WTC11 (cell line): ENCODE data around the gene ABCB7. TPM values are rescaled to one million over a fixed set of nuclear protein-coding genes. Genes with fewer than 3 reads are reported as not detected.
A peak's percentile ranks its signal among the peaks of the same experiment; 100 is the strongest.

Source experiments
- ATAC-seq: fragments of 200-7000 bp; cut with Tn5 transposase; 2 replicates; pipeline ENCODE4 v1.10.0; 2021; ENCODE audit warnings: mild to moderate bottlenecking, moderate library complexity
- CTCF ChIA-PET: fragments of 300-600 bp; sonication (Branson Sonifier 250); formaldehyde crosslinking; loops from one replicate; lab custom pipeline; 2021; ENCODE audit warnings: antibody characterized with exemption; lab: Charles Lee
- POLR2A ChIA-PET: fragments of 350-600 bp; sonication (Branson Sonifier 250); formaldehyde crosslinking; loops from one replicate; lab custom pipeline; 2021; ENCODE audit warnings: antibody characterized with exemption; lab: Charles Lee
- DNase-seq: peaks from one replicate; pipeline ENCODE4 v3.0.0; 2021; ENCODE audit warnings: low spot score
- H3K27ac Mint-ChIP-seq: 2 replicates; pipeline ENCODE4 v1.8.0; 2021; ENCODE audit warnings: mixed read lengths
- H3K27me3 Mint-ChIP-seq: 2 replicates; pipeline ENCODE4 v1.8.0; 2021; ENCODE audit warnings: low read depth, mild to moderate bottlenecking, moderate library complexity, mixed read lengths
- H3K36me3 Mint-ChIP-seq: 2 replicates; pipeline ENCODE4 v1.8.0; 2021; ENCODE audit warnings: mixed read lengths
- H3K4me1 Mint-ChIP-seq: 2 replicates; pipeline ENCODE4 v1.8.0; 2022; ENCODE audit warnings: mixed read lengths
- H3K4me3 Mint-ChIP-seq: 2 replicates; pipeline ENCODE4 v1.8.0; 2021; ENCODE audit warnings: mild to moderate bottlenecking, moderate library complexity, mixed read lengths
- H3K9me3 Mint-ChIP-seq: 2 replicates; pipeline ENCODE4 v1.8.0; 2021; ENCODE audit warnings: mixed read lengths
- ATF1 ChIP-seq: sonication (generic); formaldehyde crosslinking; IDR thresholded peaks from 2 replicates; pipeline ENCODE4 v1.8.1; 2023; ENCODE audit warnings: mild to moderate bottlenecking, moderate library complexity, missing genetic modification reagents
- CBFB ChIP-seq: sonication (generic); formaldehyde crosslinking; IDR thresholded peaks from 2 replicates; pipeline ENCODE4 v1.8.1; 2022; ENCODE audit warnings: mild to moderate bottlenecking, low read depth, missing genetic modification reagents
- ERG ChIP-seq: fragments of 250-450 bp; sonication (Bioruptor Pico); IDR thresholded peaks from 2 replicates; pipeline ENCODE4 v1.8.0; 2021; ENCODE audit warnings: mild to moderate bottlenecking
- ESRRA ChIP-seq: sonication (generic); formaldehyde crosslinking; IDR thresholded peaks from 2 replicates; pipeline ENCODE4 v1.8.1; 2022; ENCODE audit warnings: mild to moderate bottlenecking, missing genetic modification reagents, borderline replicate concordance
- FOXP1 ChIP-seq: sonication (generic); formaldehyde crosslinking; IDR thresholded peaks from 2 replicates; pipeline ENCODE4 v1.8.0; 2022; ENCODE audit warnings: missing genetic modification reagents, mild to moderate bottlenecking, moderate library complexity, borderline replicate concordance
- GRHL2 ChIP-seq: fragments of 250-450 bp; sonication (Bioruptor Pico); IDR thresholded peaks from 2 replicates; pipeline ENCODE4 v1.8.0; 2022; ENCODE audit warnings: mild to moderate bottlenecking, moderate library complexity; ENCODE audit not compliant: insufficient replicate concordance, severe bottlenecking
- IRF2 ChIP-seq: sonication (generic); formaldehyde crosslinking; IDR thresholded peaks from 2 replicates; pipeline ENCODE4 v1.8.0; 2022; ENCODE audit warnings: low read depth, missing genetic modification reagents, borderline replicate concordance
- MXD4 ChIP-seq: fragments of 250-450 bp; sonication (Bioruptor Pico); IDR thresholded peaks from 2 replicates; pipeline ENCODE4 v1.8.0; 2021; ENCODE audit warnings: mild to moderate bottlenecking, moderate library complexity, borderline replicate concordance
- NFE2L1 ChIP-seq: sonication (generic); formaldehyde crosslinking; IDR thresholded peaks from 2 replicates; pipeline ENCODE4 v1.8.1; 2023; ENCODE audit warnings: missing genetic modification reagents
- NFYB ChIP-seq: sonication (generic); formaldehyde crosslinking; conservative IDR thresholded peaks from 2 replicates; pipeline ENCODE4 v1.8.0; 2022; ENCODE audit warnings: low read depth, missing genetic modification reagents
- OVOL2 ChIP-seq: fragments of 250-450 bp; sonication (Bioruptor Pico); IDR thresholded peaks from 2 replicates; pipeline ENCODE4 v1.9.0; 2021; ENCODE audit warnings: mild to moderate bottlenecking, borderline replicate concordance
- SOX15 ChIP-seq: fragments of 250-450 bp; sonication (Bioruptor Pico); IDR thresholded peaks from 2 replicates; pipeline ENCODE4 v1.9.0; 2021; ENCODE audit warnings: mild to moderate bottlenecking
- TCF7 ChIP-seq: sonication (generic); formaldehyde crosslinking; IDR thresholded peaks from 2 replicates; pipeline ENCODE4 v1.8.0; 2022; ENCODE audit warnings: mild to moderate bottlenecking, low read depth, missing genetic modification reagents, moderate library complexity
- TEAD4 ChIP-seq: sonication (generic); formaldehyde crosslinking; IDR thresholded peaks from 2 replicates; pipeline ENCODE4 v1.8.0; 2022; ENCODE audit warnings: mild to moderate bottlenecking, missing genetic modification reagents
- ZNF138 ChIP-seq: sonication (generic); formaldehyde crosslinking; conservative IDR thresholded peaks from 2 replicates; pipeline ENCODE4 v1.8.1; 2022; ENCODE audit warnings: mild to moderate bottlenecking, moderate library complexity, missing genetic modification reagents
- ZNF317 ChIP-seq: sonication (generic); formaldehyde crosslinking; IDR thresholded peaks from 2 replicates; pipeline ENCODE4 v1.8.1; 2023; ENCODE audit warnings: low read depth, mild to moderate bottlenecking, moderate library complexity, missing genetic modification reagents, borderline replicate concordance
- ZNF423 ChIP-seq: fragments of 250-450 bp; sonication (Bioruptor Pico); IDR thresholded peaks from 2 replicates; pipeline ENCODE4 v2.1.2; 2022; ENCODE audit warnings: mild to moderate bottlenecking, moderate library complexity
- ZNF671 ChIP-seq: fragments of 250-450 bp; sonication (Bioruptor Pico); IDR thresholded peaks from 2 replicates; pipeline ENCODE4 v1.8.0; 2021; ENCODE audit warnings: mild to moderate bottlenecking
- ZSCAN18 ChIP-seq: fragments of 250-450 bp; sonication (Bioruptor Pico); IDR thresholded peaks from 2 replicates; pipeline ENCODE4 v2.1.2; 2022; ENCODE audit warnings: mild to moderate bottlenecking, moderate library complexity
- total RNA-seq: library from RNA; stranded (reverse); gene quantifications from 3 replicates; pipeline ENCODE4 v1.2.3, GENCODE V29; 2021
- TF ChIP-seq, protein P1 (sequence below): fragments of 250-450 bp; sonication (Bioruptor Pico); IDR thresholded peaks from 2 replicates; pipeline ENCODE4 v1.9.0; 2021; ENCODE audit warnings: mild to moderate bottlenecking, borderline replicate concordance
- TF ChIP-seq, protein P2 (sequence below): fragments of 250-450 bp; sonication (Bioruptor Pico); conservative IDR thresholded peaks from 2 replicates; pipeline ENCODE4 v1.9.0; 2021; ENCODE audit warnings: mild to moderate bottlenecking
- TF ChIP-seq, protein P3 (sequence below): sonication (generic); formaldehyde crosslinking; IDR thresholded peaks from 2 replicates; pipeline ENCODE4 v1.8.1; 2022; ENCODE audit warnings: mild to moderate bottlenecking, moderate library complexity, missing genetic modification reagents

ABCB7 gene
- total RNA-seq, 1 experiment from 2014 or later: 41.6 TPM

DNA sequence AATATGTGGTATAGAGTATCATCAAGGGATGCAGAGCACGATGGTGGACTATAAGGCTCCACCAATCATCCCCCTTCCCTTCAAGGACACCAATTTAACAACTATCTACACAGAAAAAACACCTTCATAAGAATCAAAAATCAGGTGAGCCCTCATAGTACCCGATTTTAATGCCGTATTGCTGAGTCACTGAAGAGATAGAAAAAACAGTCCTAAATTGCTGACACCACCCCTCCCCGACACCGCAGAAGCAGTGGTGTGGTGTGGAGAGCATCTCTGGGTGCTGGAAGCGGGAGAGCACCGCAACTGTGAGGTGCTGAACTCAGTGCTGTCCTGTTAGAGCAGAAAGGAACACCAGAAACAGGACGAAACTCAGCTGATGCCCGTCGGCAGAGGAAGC, 49.3 kb downstream of the ABCB7 start:
- peak overlapping the region; percentile 63 for H3K27ac Mint-ChIP-seq

DNA sequence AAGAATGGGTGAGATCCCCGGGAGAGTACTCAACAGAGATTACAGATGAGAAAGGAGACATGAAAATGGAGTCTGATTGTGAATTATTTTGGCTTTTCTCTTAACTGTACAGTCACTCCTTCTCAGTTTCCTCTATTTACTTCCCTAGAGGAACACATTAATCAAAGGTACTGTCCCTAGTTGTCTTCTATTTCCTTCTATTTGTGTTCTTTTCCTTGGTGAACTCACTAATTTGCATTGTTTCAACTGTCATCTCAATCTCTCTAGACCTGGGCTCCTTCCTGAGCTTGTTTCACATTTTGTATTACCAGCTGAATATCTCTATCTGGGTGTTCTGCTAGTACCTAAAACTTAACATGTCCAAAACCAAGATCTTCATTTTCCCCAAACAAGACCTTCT, 59.8 kb downstream of the ABCB7 start:
- no peaks in the 10 kb centered on the region for H3K4me1 Mint-ChIP-seq
- H3K36me3 Mint-ChIP-seq: no peaks in the 10 kb centered on the region
- H3K27ac Mint-ChIP-seq: no peak overlapping the region
- H3K27me3 Mint-ChIP-seq: no peaks in the 10 kb centered on the region
- ATAC-seq (no peak), DNase-seq (no peak)
- H3K4me3 Mint-ChIP-seq: no peak overlapping the region
- CTCF ChIA-PET: no interaction called here
- H3K9me3 Mint-ChIP-seq: no peaks in the 10 kb centered on the region
- POLR2A ChIA-PET: no interaction called here
- TF ChIP-seq FOXP1 (CRISPR knock-in tag) (no peak), ERG (CRISPR knock-in tag) (no peak), TCF7 (no peak), ZNF671 (no peak), NFYB (no peak), SOX15 (CRISPR knock-in tag) (no peak), OVOL2 (CRISPR knock-in tag) (no peak), ZSCAN18 (CRISPR knock-in tag) (no peak), TEAD4 (CRISPR knock-in tag) (no peak), ESRRA (CRISPR knock-in tag) (no peak), ZNF317 (CRISPR knock-in tag) (no peak)
- TF ChIP-seq, protein P1, sequence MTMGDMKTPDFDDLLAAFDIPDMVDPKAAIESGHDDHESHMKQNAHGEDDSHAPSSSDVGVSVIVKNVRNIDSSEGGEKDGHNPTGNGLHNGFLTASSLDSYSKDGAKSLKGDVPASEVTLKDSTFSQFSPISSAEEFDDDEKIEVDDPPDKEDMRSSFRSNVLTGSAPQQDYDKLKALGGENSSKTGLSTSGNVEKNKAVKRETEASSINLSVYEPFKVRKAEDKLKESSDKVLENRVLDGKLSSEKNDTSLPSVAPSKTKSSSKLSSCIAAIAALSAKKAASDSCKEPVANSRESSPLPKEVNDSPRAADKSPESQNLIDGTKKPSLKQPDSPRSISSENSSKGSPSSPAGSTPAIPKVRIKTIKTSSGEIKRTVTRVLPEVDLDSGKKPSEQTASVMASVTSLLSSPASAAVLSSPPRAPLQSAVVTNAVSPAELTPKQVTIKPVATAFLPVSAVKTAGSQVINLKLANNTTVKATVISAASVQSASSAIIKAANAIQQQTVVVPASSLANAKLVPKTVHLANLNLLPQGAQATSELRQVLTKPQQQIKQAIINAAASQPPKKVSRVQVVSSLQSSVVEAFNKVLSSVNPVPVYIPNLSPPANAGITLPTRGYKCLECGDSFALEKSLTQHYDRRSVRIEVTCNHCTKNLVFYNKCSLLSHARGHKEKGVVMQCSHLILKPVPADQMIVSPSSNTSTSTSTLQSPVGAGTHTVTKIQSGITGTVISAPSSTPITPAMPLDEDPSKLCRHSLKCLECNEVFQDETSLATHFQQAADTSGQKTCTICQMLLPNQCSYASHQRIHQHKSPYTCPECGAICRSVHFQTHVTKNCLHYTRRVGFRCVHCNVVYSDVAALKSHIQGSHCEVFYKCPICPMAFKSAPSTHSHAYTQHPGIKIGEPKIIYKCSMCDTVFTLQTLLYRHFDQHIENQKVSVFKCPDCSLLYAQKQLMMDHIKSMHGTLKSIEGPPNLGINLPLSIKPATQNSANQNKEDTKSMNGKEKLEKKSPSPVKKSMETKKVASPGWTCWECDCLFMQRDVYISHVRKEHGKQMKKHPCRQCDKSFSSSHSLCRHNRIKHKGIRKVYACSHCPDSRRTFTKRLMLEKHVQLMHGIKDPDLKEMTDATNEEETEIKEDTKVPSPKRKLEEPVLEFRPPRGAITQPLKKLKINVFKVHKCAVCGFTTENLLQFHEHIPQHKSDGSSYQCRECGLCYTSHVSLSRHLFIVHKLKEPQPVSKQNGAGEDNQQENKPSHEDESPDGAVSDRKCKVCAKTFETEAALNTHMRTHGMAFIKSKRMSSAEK (CRISPR knock-in tag): no peak
- TF ChIP-seq, protein P2, sequence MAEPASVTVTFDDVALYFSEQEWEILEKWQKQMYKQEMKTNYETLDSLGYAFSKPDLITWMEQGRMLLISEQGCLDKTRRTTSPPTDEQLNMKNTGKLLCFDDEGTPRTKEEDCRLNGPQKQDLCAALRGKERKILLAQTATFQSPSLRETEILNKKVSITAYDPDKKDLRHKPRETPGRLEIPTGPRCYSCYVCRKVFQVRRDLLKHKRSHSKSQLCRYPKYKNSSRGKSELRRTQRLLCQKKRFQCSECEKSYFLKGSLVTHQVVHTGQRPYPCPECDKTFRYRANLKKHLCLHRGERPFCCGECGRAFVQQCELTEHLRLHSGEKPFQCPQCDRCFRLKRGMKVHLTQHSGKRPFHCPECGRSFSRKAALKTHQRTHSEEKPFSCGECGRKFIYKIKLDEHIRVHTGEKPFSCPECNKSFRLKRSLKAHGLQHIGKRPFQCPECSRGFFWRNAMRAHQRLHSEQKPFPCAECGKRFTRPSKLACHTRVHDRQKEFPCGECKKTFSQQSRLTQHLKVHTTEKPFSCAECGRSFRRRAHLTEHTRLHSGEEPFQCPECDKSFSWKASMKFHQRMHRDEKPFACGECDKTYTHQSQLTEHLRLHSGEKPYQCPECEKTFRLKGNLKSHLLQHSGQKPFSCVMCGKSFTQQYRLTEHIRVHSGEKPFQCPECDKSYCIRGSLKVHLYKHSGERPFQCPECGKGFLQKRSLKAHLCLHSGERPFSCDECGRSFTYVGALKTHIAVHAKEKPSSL (CRISPR knock-in tag): no peak

More for the DNA sequence above, 49.3 kb downstream of the ABCB7 start:
- POLR2A ChIA-PET: no interaction called here
- CTCF ChIA-PET: no interaction called here
- no peaks in the 10 kb centered on the region for H3K9me3 Mint-ChIP-seq
- peaks cover 11% of the 10 kb centered on the region for H3K4me1 Mint-ChIP-seq
- H3K4me3 Mint-ChIP-seq: no peak overlapping the region
- TF ChIP-seq NFE2L1 (CRISPR knock-in tag) (no peak), GRHL2 (CRISPR knock-in tag) (no peak), CBFB (CRISPR knock-in tag) (no peak), FOXP1 (CRISPR knock-in tag) (no peak), ZSCAN18 (CRISPR knock-in tag) (no peak), MXD4 (CRISPR knock-in tag) (no peak), ERG (CRISPR knock-in tag) (no peak), ATF1 (CRISPR knock-in tag) (no peak), ZNF138 (CRISPR knock-in tag) (no peak), ZNF423 (CRISPR knock-in tag) (no peak), IRF2 (CRISPR knock-in tag) (no peak)
- TF ChIP-seq, protein P3, sequence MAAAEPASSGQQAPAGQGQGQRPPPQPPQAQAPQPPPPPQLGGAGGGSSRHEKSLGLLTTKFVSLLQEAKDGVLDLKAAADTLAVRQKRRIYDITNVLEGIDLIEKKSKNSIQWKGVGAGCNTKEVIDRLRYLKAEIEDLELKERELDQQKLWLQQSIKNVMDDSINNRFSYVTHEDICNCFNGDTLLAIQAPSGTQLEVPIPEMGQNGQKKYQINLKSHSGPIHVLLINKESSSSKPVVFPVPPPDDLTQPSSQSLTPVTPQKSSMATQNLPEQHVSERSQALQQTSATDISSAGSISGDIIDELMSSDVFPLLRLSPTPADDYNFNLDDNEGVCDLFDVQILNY: no peak
- H3K27me3 Mint-ChIP-seq: no peaks in the 10 kb centered on the region
- no peaks in the 10 kb centered on the region for H3K36me3 Mint-ChIP-seq
- ATAC-seq (no peak), DNase-seq (no peak)
